GM18517 (cell line): Measurements from ENCODE around the gene HSP90AB1.

Experiments
- ATAC-seq: cut with Tn5 transposase; IDR thresholded peaks from one replicate; pipeline ENCODE4 v1.9.1; 2021; ENCODE audit warnings: mild to moderate bottlenecking, moderate library complexity; ENCODE audit not compliant: unreplicated experiment

The HSP90AB1 gene

GRCh38 chr6:44246663-44247337 is at the start of gene HSP90AB1:
Gene HSP90AB1, plus strand, starts transcription at chr6:44247101. Its CDS starts 1,529 bp downstream, at chr6:44248630.
- peak; percentile 67 for ATAC-seq

GRCh38 chr6:44198684-44199083 is 48.2 kb upstream of the HSP90AB1 start:
- no peak for ATAC-seq

- ATAC-seq = no peak
Observed at GRCh38 chr6:44199883-44200282, 47.0 kb upstream of the HSP90AB1 start.

- no peak for ATAC-seq
Observed at GRCh38 chr6:44201200-44201599, 45.7 kb upstream of the HSP90AB1 start.

- no peak for ATAC-seq
Observed at GRCh38 chr6:44201638-44202303, 45.1 kb upstream of the HSP90AB1 start.

- no peak for ATAC-seq
Observed at GRCh38 chr6:44202332-44202971, 44.4 kb upstream of the HSP90AB1 start.

- ATAC-seq = no peak
Observed at GRCh38 chr6:44202972-44203750, 43.7 kb upstream of the HSP90AB1 start.

- ATAC-seq = no peak
Observed at GRCh38 chr6:44203955-44204354, 42.9 kb upstream of the HSP90AB1 start.

GRCh38 chr6:44207966-44208365 is 38.9 kb upstream of the HSP90AB1 start:
- ATAC-seq = no peak

- ATAC-seq = no peak
Observed at GRCh38 chr6:44211284-44211683, 35.6 kb upstream of the HSP90AB1 start.

GRCh38 chr6:44214307-44214706 is 32.6 kb upstream of the HSP90AB1 start:
- ATAC-seq = no peak

GRCh38 chr6:44216677-44217331 is 30.1 kb upstream of the HSP90AB1 start, which contains the start of gene MYMX:
Gene MYMX, plus strand, starts transcription at chr6:44216926. Its CDS starts 546 bp downstream, at chr6:44217472.
- ATAC-seq = no peak

- ATAC-seq = no peak
Observed at GRCh38 chr6:44217332-44218143, 29.4 kb upstream of the HSP90AB1 start.

- ATAC-seq = peak; percentile 38
Observed at GRCh38 chr6:44219053-44219814, 27.7 kb upstream of the HSP90AB1 start.

GRCh38 chr6:44219815-44220784 is 26.8 kb upstream of the HSP90AB1 start:
- no peak for ATAC-seq

GRCh38 chr6:44220913-44221290 is 26.0 kb upstream of the HSP90AB1 start:
- no peak for ATAC-seq

GRCh38 chr6:44221291-44221960 is 25.5 kb upstream of the HSP90AB1 start:
- ATAC-seq = peak; percentile 58
